Ramos (cell line): ENCODE measurements around the gene BFAR.
"Not testable (repeated sequence)": the region's sequence is repeated elsewhere in the genome, so short reads cannot be mapped to it uniquely, and the experiment has no call there.

Experiments
- in situ Hi-C: fragments of 300-500 bp; cut with MboI; formaldehyde crosslinking; loops from one replicate; pipeline ENCODE4 v1.14.3; 2022; ENCODE audit warnings: low sequenced_read_pairs; ENCODE audit not compliant: unreplicated experiment

The BFAR gene, protein sequence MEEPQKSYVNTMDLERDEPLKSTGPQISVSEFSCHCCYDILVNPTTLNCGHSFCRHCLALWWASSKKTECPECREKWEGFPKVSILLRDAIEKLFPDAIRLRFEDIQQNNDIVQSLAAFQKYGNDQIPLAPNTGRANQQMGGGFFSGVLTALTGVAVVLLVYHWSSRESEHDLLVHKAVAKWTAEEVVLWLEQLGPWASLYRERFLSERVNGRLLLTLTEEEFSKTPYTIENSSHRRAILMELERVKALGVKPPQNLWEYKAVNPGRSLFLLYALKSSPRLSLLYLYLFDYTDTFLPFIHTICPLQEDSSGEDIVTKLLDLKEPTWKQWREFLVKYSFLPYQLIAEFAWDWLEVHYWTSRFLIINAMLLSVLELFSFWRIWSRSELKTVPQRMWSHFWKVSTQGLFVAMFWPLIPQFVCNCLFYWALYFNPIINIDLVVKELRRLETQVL

DNA sequence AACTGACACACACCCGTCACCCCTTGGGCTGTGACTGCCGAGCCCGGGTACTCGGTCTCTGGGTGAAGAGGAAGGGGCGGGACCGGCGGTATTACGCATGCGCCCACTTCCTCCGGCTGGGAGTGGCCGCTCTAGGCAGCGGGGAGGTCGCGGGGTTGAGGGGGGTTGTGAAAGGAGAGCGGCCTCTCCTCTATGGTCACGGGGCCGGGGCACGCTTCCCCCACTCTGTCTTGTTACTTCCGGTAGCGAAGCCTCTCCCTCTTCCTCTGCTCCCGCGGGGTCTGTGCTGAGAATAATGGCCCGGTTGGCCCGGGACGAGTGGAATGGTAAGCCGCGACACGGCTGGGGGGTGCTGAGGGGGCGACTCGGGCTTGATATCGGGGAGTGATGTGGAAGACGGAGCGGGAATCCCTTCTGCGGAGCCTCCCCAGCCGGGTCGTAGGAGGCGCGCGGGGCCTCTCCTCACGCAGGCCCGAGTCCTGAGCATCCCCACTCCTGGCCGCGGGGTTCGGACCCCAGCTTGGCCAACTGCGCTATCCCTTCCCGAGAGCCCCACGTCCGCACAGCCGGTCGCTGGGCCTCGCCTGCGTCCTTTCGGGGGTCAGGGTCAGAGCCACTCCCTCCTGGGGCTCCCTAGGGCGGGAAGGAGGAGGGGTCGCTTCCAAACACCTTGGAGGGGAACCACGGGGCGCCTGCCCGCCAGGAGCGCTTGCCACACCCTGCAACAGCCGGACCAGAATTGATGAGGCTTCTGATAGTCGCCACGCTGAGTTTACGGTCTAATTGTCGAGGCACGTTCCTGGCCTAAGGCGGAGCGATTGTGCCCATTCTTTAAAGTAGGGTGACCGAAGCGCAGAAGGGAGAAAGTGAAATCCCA is at the start of gene BFAR:
Gene BFAR, plus strand, starts transcription at position 259 of the 877 bp plus-strand sequence. CDS start 11,396 bp downstream, outside the sequence.
- in situ Hi-C loops, result no loop called here

DNA sequence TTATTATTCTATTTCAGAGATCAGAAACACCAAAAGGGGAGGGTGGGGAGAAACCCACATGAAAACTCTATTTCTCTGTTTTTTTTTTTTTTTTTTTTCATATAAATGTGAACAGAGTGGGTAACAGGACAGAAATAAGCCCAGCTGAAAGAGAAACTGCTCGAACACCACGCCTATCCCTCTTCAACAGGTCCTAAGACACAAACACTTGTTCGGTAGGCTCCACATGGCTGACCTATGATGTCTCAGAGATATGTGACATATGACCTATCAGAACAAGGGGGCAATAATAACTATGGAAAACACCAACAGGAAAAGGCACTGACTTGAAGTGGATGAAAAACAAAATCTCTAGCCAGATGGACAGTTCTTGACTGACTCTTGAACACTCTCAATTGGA is 47.5 kb upstream of the BFAR start:
- in situ Hi-C loops, result no loop called here

- in situ Hi-C loops, result no loop called here
These were observed 46.0 kb upstream of the BFAR start for GRCh38 chr16:14586637-14587305.

DNA sequence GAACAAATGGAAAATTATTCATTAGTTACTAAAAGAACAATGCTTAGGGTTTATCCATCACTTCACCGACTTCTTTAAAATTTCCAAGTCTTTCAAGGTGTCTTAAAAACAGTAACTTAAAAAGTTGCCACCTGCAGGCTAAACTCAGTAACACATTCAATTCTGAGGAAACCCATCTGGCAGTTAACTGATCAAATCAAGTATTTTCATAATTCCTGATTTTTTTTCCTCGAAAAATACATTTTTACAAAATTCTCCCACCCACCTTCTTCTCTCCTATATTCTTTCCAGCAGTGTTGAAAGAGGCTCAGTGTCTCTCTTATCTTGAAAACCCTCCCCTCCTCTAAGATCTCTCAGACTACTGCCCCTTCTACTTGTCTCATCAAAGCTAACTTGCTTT is 32.6 kb upstream of the BFAR start:
- in situ Hi-C loops, result no loop called here

- in situ Hi-C loops, result no loop called here
These were observed 30.2 kb upstream of the BFAR start for GRCh38 chr16:14602443-14602963.

DNA sequence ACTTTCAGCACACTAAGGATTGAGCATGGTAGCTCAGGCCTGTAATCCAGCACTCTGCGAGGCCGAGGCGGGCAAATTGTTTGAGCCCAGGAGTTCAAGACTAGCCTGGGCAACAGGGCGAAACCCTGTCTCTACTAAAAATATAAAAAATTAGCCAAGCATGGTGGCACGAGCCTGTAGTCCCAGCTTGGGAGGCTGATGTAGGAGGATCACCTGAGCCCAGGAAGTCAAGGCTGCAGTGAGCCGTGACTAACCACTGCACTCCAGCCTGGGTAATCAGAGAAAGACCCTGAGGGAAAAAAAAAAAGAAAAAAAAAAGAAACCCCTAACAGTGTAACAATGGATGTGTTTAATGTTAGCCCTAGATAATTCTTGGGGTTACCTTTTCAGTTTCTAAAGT is 26.6 kb upstream of the BFAR start:
- in situ Hi-C loops, result no loop called here

GRCh38 chr16:14608111-14608566 is 24.6 kb upstream of the BFAR start:
- in situ Hi-C loops, result no loop called here

GRCh38 chr16:14608604-14609003 is 24.1 kb upstream of the BFAR start:
- in situ Hi-C loops, result no loop called here

DNA sequence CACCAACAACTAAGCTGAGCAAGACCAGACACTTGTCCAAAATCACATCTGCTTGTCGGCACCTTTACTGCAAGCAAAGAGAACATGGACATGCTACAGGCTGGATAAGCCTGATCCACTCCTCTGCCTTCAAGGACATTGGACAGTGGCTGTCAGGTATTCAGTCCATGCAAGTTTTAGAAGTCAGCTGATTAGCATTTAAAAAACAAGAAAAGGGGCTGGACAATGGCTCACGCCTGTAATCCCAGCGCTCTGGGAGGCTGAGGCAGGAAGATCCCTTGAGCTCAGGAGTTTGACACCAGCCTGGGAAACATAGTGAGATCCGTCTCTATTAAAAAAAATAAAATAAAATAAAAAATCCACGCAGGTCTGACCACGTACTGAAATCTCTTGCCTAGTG is 23.0 kb upstream of the BFAR start:
- in situ Hi-C loops, result no loop called here

- in situ Hi-C loops, result no loop called here
These were observed 21.1 kb upstream of the BFAR start for GRCh38 chr16:14611660-14612059.

- in situ Hi-C loops, result no loop called here
These were observed 18.8 kb upstream of the BFAR start for GRCh38 chr16:14613991-14614390.

DNA sequence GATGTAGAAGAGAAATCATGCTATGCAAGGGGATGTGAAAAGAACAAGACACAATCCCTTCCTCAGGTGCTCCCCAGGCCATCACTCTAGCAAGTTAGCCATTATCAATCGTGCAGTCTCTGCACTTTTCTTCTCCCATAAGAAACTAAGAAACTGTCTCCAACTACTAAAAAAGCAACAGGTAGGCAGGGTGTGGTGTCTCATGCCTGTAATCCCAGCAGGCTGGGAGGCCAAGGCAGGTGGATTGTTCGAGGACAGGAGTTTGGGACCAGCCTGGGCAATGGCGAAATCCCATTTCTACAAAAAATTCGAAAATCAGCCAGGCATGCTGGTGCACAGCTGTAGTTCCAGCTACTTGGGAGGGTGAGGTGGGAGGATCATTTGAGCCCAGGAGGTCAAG is 16.5 kb upstream of the BFAR start:
- in situ Hi-C loops, result no loop called here

DNA sequence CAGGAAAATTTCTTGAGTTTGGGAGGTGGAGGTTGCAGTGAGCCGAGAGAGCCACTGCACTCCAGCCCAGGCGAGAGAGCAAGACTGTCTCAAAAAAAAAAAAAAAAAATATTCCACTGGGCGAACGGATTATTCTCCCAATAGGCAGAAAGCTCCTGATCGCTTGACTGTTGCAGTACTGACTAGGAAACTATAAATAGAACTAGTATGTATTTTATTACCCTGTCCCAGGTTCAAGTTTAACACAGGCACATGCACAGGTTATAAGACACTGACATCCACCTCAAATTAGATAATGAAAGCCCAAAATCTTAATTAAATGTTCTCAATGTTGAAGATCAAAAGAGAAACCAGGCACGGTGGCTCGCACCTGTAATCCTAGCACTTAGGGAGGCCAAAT is 14.2 kb upstream of the BFAR start:
- in situ Hi-C loops, result no loop called here

DNA sequence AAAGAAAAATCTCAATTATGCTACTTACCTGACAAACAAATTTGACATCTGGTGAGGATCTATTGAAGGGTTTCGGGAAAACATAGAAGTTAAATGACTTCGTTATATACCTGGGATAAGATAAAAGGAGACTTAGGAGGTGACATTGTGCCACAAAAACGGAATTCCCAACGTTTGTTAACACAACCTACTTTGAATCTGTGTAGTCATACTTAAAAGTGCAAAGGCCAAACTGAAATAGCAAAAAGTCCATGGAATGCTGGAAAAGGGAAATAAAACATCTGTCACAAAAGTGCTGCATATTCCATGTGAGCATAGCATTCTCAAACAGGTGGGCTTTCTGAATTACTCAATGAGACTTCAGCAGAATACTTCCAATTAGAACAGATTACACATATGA is 5.7 kb upstream of the BFAR start:
- in situ Hi-C loops, result no loop called here

- in situ Hi-C loops, result no loop called here
These were observed 3.7 kb upstream of the BFAR start for GRCh38 chr16:14628806-14629611.

DNA sequence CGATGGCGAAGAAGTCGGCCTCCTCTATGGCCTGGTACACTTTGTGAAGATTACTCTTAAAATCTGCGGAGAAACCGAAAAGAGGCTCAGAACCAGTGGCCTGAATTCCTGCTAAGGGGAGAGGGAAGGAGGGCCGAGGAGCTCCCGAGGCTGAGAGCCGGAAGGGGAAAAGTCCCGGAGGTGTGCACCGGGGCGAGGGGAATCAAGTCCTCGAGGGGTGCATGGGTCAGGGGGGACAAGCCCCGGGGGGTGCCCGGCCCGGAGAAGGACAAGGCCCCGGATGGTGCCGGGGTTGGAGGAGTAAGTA is 3.2 kb upstream of the BFAR start:
- in situ Hi-C loops, result no loop called here

DNA sequence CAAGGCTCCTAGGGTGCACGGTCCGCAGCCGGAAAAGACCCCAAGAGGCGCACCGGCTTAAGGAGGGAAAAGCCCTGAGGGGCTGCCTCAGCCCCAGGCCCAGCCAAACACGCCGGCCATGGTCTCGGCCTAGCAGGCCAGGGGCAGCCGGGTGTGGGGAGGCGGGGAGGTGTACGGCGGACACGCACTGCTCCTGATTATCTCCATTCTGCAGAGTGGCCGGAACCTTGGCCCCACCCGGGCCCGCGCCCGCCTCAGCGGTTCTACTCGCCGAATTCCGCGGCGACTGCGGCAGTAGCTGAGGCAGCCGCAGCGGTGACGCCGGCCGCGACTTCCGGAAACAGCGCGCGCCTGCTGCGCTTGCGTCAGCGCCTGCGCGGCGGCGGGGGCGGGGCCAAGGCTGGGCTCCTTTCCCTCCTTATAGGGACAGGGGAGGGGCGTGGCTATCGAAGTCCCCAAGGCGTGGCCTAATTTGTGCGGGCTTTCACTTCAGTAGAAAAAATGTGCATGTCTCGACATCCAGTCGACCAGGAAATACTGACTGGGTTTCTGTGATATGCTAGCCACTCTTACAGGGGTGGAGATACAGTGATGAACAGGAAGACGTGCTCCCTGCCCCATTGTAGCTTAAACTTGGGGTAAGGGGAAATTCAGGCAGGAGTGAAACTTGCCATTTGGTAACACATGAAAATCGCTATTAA is 2.7 kb upstream of the BFAR start, which contains the start of gene PARN:
Gene PARN, minus strand, starts transcription at position 342 of the 701 bp plus-strand sequence. Its CDS starts 135 bp downstream, at position 207.
- in situ Hi-C loops, result no loop called here

DNA sequence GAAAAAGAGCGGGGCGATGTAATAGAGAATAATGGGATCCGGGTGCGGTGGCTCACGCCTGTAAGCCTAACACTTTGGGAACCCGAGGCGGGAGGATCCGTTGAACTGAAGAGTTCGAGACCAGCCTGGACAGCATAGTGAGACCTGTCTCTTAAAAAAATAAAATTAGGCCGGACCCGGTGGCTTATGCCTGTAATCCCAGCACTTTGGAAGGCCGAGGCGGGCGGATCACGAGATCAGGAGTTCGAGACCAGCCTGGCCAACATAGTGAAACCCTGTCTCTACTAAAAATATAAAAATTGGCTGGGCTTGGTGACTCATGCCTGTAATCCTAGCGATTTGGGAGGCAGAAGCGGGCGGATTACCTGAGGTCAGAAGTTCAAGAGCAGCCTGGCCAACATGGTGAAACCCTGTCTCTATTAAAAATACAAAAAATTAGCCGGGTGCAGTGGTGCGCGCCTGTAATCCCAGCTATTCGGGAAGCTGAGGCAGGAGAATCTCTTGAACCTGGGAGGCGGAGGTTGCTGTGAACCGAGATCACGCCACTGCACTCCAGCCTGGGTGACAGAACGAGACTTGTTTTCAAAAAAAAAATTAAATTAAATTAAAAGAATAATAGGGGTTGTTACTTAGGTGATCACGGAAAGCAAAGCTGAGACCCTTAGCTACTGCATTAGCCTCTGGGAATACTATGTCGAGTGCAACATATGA is 2.0 kb upstream of the BFAR start:
- in situ Hi-C loops, result not testable (repeated sequence)

GRCh38 chr16:14634389-14634725 is 1.6 kb downstream of the BFAR start:
- in situ Hi-C loops, result no loop called here
